Endothelial cell (in vitro differentiated cells): ENCODE results near the gene P2RY2. TPM values are rescaled to one million over a fixed set of nuclear protein-coding genes. Genes with fewer than 3 reads are reported as not detected.
A peak's percentile ranks its signal among the peaks of the same experiment; 100 is the strongest.

Experiments
- DNase-seq: peaks from one replicate; pipeline ENCODE4 v3.0.0; 2021; ENCODE audit warnings: low spot score
- H3K27ac Mint-ChIP-seq: one replicate; pipeline ENCODE4 v1.8.0; 2021; ENCODE audit warnings: mixed read lengths, inconsistent platforms; ENCODE audit not compliant: unreplicated experiment
- H3K27me3 Mint-ChIP-seq: one replicate; pipeline ENCODE4 v1.8.0; 2021; ENCODE audit warnings: mild to moderate bottlenecking, moderate library complexity, mixed read lengths, inconsistent platforms; ENCODE audit not compliant: unreplicated experiment
- H3K36me3 Mint-ChIP-seq: one replicate; pipeline ENCODE4 v1.8.0; 2021; ENCODE audit warnings: mild to moderate bottlenecking, low read depth, mixed read lengths, inconsistent platforms; ENCODE audit not compliant: unreplicated experiment
- H3K4me1 Mint-ChIP-seq: one replicate; pipeline ENCODE4 v1.8.0; 2021; ENCODE audit warnings: mild to moderate bottlenecking, mixed read lengths, inconsistent platforms; ENCODE audit not compliant: unreplicated experiment
- H3K4me3 Mint-ChIP-seq: one replicate; pipeline ENCODE4 v1.8.0; 2021; ENCODE audit warnings: mild to moderate bottlenecking, mixed read lengths, inconsistent platforms; ENCODE audit not compliant: unreplicated experiment
- H3K9me3 Mint-ChIP-seq: one replicate; pipeline ENCODE4 v1.8.0; 2021; ENCODE audit warnings: mixed read lengths, inconsistent platforms; ENCODE audit not compliant: unreplicated experiment
- total RNA-seq: library from RNA; stranded (reverse); fragmentation: NEBNext Ultra II Directional; extraction: Animal tissue kit (Norgen Biotek cat#: 25700); gene quantifications from one replicate; pipeline ENCODE4 v1.2.1, GENCODE V29; 2021; ENCODE audit not compliant: unreplicated experiment
- TF ChIP-seq, protein P1 (sequence below): fragments of 200-600 bp; sonication (generic); IDR thresholded peaks from one replicate; pipeline ENCODE4 v1.5.0; 2021; ENCODE audit warnings: antibody characterized with exemption; ENCODE audit not compliant: unreplicated experiment

The P2RY2 gene
- total RNA-seq, 1 donor from 2014 or later: 0.10 TPM

DNA sequence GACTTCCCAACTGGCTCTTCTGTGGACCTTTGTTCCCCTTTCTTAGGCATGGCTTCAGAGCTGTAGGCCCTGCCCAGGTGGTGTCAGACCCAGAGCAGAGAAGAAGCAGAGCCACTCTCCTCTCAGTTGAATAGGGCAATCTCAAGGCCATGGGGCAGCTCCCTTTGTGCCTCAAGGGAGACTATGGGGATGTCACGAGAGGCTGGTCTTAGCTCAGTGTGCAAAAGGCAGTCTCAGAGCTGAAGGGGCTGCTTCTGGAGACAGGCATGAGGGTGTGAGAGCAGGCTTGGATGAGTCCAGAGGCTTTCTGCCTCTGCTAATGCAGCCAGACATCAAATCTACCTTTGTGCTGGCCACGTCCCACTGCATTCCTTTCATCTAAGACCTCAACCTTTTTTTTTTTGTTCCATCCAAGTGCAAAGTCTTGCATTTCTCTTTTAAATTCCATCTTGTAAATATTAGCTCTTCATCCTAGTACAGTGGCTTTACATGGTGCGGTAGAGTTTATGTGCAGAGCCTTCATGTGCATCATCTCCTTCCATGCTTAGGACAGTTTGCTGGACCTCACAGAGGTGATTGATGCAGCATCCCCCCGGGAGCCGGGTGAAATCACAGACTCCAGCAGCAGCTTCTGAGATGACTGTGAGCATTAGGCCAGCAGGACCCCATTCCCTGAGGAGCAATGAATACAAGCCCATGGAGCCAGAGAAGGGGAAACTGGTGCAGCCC lies 41.8 kb upstream of the P2RY2 start:
- Mint-ChIP-seq H3K9me3 (no peaks in the 10 kb centered on the region), H3K4me3 (no peak overlapping the region)

DNA sequence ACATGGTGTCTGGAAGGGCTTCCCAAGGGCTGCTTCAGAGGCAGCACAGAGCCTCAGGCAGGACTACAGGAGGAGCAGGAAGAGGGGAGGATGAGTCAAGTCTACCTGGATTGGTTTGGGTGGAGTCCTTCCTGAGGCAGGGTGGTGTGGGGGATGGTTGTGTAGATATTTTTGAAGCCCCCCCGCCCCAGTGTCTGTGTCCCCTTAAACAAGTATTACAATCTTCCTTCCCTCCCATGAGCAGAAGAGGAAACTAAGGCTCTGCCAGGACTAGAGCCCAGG lies 41.3 kb upstream of the P2RY2 start:
- Mint-ChIP-seq H3K4me1 (peaks cover 3% of the 10 kb centered on the region), H3K27ac (no peak overlapping the region), H3K4me3 (no peak overlapping the region), H3K36me3 (no peaks in the 10 kb centered on the region), H3K27me3 (peaks cover 5% of the 10 kb centered on the region), H3K9me3 (no peaks in the 10 kb centered on the region)
- DNase-seq: no peak
- TF ChIP-seq, protein P1, sequence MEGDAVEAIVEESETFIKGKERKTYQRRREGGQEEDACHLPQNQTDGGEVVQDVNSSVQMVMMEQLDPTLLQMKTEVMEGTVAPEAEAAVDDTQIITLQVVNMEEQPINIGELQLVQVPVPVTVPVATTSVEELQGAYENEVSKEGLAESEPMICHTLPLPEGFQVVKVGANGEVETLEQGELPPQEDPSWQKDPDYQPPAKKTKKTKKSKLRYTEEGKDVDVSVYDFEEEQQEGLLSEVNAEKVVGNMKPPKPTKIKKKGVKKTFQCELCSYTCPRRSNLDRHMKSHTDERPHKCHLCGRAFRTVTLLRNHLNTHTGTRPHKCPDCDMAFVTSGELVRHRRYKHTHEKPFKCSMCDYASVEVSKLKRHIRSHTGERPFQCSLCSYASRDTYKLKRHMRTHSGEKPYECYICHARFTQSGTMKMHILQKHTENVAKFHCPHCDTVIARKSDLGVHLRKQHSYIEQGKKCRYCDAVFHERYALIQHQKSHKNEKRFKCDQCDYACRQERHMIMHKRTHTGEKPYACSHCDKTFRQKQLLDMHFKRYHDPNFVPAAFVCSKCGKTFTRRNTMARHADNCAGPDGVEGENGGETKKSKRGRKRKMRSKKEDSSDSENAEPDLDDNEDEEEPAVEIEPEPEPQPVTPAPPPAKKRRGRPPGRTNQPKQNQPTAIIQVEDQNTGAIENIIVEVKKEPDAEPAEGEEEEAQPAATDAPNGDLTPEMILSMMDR: no peak

More for the DNA sequence above, 41.8 kb upstream of the P2RY2 start:
- TF ChIP-seq, protein P1: no peak
- H3K36me3 Mint-ChIP-seq: no peaks in the 10 kb centered on the region
- no peak for DNase-seq
- H3K27me3 Mint-ChIP-seq: peaks cover 5% of the 10 kb centered on the region
- no peak overlapping the region for H3K27ac Mint-ChIP-seq
- H3K4me1 Mint-ChIP-seq: peaks cover 3% of the 10 kb centered on the region

DNA sequence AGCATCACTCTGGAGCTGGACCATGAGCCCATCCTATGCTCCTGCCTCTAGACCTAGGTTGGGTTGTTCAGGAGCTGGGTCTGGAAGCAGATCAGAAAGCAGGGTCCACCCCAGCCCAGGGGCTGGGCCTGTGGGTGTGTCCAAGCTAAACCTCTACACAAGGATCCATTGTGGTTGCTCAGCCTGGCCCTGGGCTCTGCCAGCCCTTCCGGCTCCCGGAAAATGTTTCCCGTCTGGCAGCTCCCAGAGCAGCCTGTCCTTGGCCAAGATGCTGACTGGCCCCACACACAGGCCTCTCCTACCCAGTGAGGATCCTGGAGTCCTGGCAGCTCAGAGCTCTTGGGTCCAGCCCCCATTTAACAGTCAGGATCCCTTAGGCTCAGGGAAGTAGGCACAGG lies 40.7 kb upstream of the P2RY2 start:
- Mint-ChIP-seq H3K4me3 (no peak overlapping the region), H3K9me3 (no peaks in the 10 kb centered on the region), H3K27ac (no peak overlapping the region), H3K36me3 (no peaks in the 10 kb centered on the region), H3K27me3 (peaks cover 5% of the 10 kb centered on the region), H3K4me1 (peaks cover 3% of the 10 kb centered on the region)
- TF ChIP-seq, protein P1: no peak
- no peak for DNase-seq

DNA sequence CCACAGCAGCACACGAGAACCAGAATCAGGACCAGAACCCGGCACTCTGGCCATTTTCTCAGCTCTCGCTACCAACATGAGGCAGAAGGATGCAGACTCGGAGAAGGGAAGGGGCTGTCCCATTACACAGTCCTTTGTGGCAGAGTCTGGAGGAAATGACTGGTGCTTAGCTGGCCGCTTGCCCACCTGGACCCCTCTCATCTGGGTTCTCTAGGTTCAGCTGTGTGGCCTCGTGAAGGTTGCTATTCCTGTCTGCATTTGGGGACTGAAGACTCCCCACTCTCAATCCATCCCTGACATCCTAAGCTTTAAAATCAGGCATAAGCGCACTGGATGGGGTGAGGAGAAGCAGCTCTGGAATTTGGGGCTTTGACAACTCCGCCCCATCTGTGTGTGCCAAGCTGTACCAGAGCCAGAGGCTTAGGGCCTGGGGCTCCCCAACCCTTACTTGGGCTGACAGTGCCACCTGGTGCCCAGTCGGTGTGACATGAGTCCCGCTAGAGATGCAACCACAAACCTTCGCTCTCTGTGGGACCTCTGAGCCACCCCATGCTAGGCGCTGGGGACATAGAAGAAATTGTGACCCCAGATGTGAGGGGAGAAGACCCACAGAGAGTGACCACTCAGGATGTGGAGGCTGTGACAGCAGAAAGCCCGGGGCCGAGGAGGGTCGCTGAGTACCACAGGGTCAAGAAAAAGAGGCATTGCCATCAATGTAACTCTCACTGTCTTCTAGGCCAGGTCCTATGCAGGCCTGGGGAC lies 40.1 kb upstream of the P2RY2 start:
- no peak overlapping the region for H3K4me3 Mint-ChIP-seq
- TF ChIP-seq, protein P1: no peak
- peaks cover 3% of the 10 kb centered on the region for H3K4me1 Mint-ChIP-seq
- H3K36me3 Mint-ChIP-seq: no peaks in the 10 kb centered on the region
- no peak overlapping the region for H3K27ac Mint-ChIP-seq
- H3K27me3 Mint-ChIP-seq: peaks cover 5% of the 10 kb centered on the region
- no peaks in the 10 kb centered on the region for H3K9me3 Mint-ChIP-seq
- DNase-seq: peak; percentile 75

DNA sequence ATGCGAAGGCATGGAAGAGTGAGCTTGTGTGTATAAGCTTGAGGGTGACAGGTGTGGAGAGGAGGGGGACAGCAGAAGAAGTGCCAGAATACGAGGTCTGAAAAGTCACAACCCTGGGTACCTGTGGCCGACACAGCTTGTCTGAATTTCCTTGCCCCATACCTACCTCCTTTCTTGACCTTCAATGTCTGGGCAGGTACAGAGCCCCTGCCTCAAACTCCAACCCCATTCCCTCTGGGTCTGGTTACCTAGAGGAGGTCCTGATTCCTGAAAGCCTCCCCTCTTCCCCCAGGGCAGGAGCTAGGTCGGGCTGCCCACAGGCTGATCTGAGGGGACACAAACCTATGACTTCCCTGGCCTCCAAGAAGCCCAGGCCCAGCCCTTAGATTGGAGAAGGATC lies 39.4 kb upstream of the P2RY2 start:
- Mint-ChIP-seq H3K4me1 (peaks cover 3% of the 10 kb centered on the region), H3K27me3 (peaks cover 5% of the 10 kb centered on the region), H3K4me3 (no peak overlapping the region), H3K27ac (no peak overlapping the region), H3K9me3 (no peaks in the 10 kb centered on the region), H3K36me3 (no peaks in the 10 kb centered on the region)
- DNase-seq: no peak
- TF ChIP-seq, protein P1: no peak
